Mucosa of descending colon (tissue), 3 donors: ENCODE measurements around the gene ACBD5. TPM values are rescaled to one million over a fixed set of nuclear protein-coding genes. Genes with fewer than 3 reads are reported as not detected.
"Not testable (repeated sequence)": the region's sequence is repeated elsewhere in the genome, so short reads cannot be mapped to it uniquely, and the experiment has no call there.

Experiments
- ATAC-seq: fragments of 200-7000 bp; cut with Tn5 transposase; one replicate; pipeline ENCODE4 v1.9.1; 2020; ENCODE audit warnings: mild to moderate bottlenecking, moderate library complexity
- DNase-seq, 3 donors: peaks; one replicate each; pipeline ENCODE4 v3.0.0-alpha.2; 2020
- H3K36me3 ChIP-seq: fragments of 200-600 bp; one replicate; pipeline ENCODE4 v1.8.0; 2021; ENCODE audit warnings: low read depth, mild to moderate bottlenecking
- H3K4me1 ChIP-seq: fragments of 200-600 bp; one replicate; pipeline ENCODE4 v1.8.0; 2021; ENCODE audit warnings: low read depth, mild to moderate bottlenecking
- H3K4me3 ChIP-seq: fragments of 200-600 bp; one replicate; pipeline ENCODE4 v1.8.0; 2021; ENCODE audit warnings: mild to moderate bottlenecking
- H3K9me3 ChIP-seq: fragments of 200-600 bp; one replicate; pipeline ENCODE4 v1.8.0; 2021; ENCODE audit warnings: mild to moderate bottlenecking
- CTCF ChIP-seq: fragments of 200-600 bp; IDR thresholded peaks from one replicate; pipeline ENCODE4 v1.8.0; 2022; ENCODE audit warnings: antibody characterized with exemption, mild to moderate bottlenecking
- intact Hi-C, 2 donors: fragments of 100-400 bp; cut with DNase I in 1 of 2; cut with micrococcal nuclease in 1 of 2; formaldehyde crosslinking; loops; one replicate each; pipeline versions ENCODE4 v1.11.0 to v1.11.1; 2022; cut with DNase I, micrococcal nuclease
- total RNA-seq, 3 donors: library from RNA; stranded (reverse); fragmentation: NEBNext Ultra II Directional in 2 of 3; extraction: Animal tissue kit (Norgen Biotek cat#: 25700) in 2 of 3; gene quantifications; one replicate each; pipeline versions ENCODE4 v1.2.1 to v1.2.4, GENCODE V29; 2021 to 2023
- donor health status: DM: no; HTN: no; CAD: no; lungs with moderate emphysema.
- donor health status: DM: no; HTN: no; CAD: no.
- donor health status: DM: no; HTN: yes; CAD: no.

Gene ACBD5
- total RNA-seq, 3 donors from 2014 or later: 28.3 to 39.9 (median 31.9) TPM

GRCh38 chr10:27169849-27170248 lies 70.7 kb downstream of the ACBD5 start:
- Histone ChIP-seq H3K36me3 (peaks cover 13% of the 10 kb centered on the region), H3K4me1 (no peaks in the 10 kb centered on the region), H3K9me3 (no peaks in the 10 kb centered on the region), H3K4me3 (no peak overlapping the region)
- no peak for TF ChIP-seq CTCF
- intact Hi-C loops: no loop called here
- no peak for DNase-seq
- no peak for ATAC-seq

GRCh38 chr10:27158421-27158820 lies 82.2 kb downstream of the ACBD5 start:
- Histone ChIP-seq H3K4me1 (peaks cover 9% of the 10 kb centered on the region), H3K9me3 (no peaks in the 10 kb centered on the region), H3K36me3 (no peaks in the 10 kb centered on the region), H3K4me3 (no peak overlapping the region)
- no peak for TF ChIP-seq CTCF
- DNase-seq (no peak), ATAC-seq (no peak)
- intact Hi-C loops: no loop called here

GRCh38 chr10:27157150-27157549 lies 83.4 kb downstream of the ACBD5 start:
- Histone ChIP-seq H3K4me1 (peaks cover 18% of the 10 kb centered on the region), H3K9me3 (no peaks in the 10 kb centered on the region), H3K36me3 (no peaks in the 10 kb centered on the region), H3K4me3 (no peak overlapping the region)
- TF ChIP-seq CTCF: no peak
- DNase-seq (no peak), ATAC-seq (no peak)
- intact Hi-C loops: no loop called here

- intact Hi-C loops, ATAC-seq, H3K36me3 ChIP-seq, H3K4me3 ChIP-seq, H3K9me3 ChIP-seq: not testable (repeated sequence)
- peaks cover 19% of the 10 kb centered on the region for H3K4me1 ChIP-seq
- DNase-seq: peak; percentile 23 to 67 (median 46)
These were observed 84.0 kb downstream of the ACBD5 start for GRCh38 chr10:27156566-27156965.

- Histone ChIP-seq H3K9me3 (no peaks in the 10 kb centered on the region), H3K4me3 (peak within 1 kb of the TSS; percentile 68), H3K4me1 (peaks cover 19% of the 10 kb centered on the region), H3K36me3 (no peaks in the 10 kb centered on the region)
- intact Hi-C loops: no loop called here
- no peak for TF ChIP-seq CTCF
- ATAC-seq (peak; percentile 93), DNase-seq (peak; percentile 94 to 96 (median 94))
These were observed 85.4 kb downstream of the ACBD5 start, which contains the start of gene MASTL for GRCh38 chr10:27155066-27155754. MASTL (plus strand) TSS chr10:27155352; CDS start chr10:27155427, 75 bp downstream.

- TF ChIP-seq CTCF: no peak
- DNase-seq (no peak), ATAC-seq (peak; percentile 12)
These were observed 86.8 kb downstream of the ACBD5 start for GRCh38 chr10:27153845-27154193.

More at GRCh38 chr10:27153845-27154193, 86.8 kb downstream of the ACBD5 start:
- peaks cover 19% of the 10 kb centered on the region for H3K4me1 ChIP-seq
- peak overlapping the region; percentile 68 for H3K4me3 ChIP-seq
- no peaks in the 10 kb centered on the region for H3K36me3 ChIP-seq
- intact Hi-C loops: no loop called here
- H3K9me3 ChIP-seq: no peaks in the 10 kb centered on the region
